Stimulated activated CD8-positive, alpha-beta memory T cell treated with anti-CD3 and anti-CD28 coated beads, Interleukin-12 subunit alpha, Interleukin-12 subunit beta, amount 100 ng/mL, for 24 hours (primary cell): Measurements from ENCODE around the gene CERS1.

Experiments used
- DNase-seq: peaks from one replicate; pipeline ENCODE4 v3.0.0-alpha.2; 2020; ENCODE audit errors: extremely low read depth

Gene CERS1

DNA sequence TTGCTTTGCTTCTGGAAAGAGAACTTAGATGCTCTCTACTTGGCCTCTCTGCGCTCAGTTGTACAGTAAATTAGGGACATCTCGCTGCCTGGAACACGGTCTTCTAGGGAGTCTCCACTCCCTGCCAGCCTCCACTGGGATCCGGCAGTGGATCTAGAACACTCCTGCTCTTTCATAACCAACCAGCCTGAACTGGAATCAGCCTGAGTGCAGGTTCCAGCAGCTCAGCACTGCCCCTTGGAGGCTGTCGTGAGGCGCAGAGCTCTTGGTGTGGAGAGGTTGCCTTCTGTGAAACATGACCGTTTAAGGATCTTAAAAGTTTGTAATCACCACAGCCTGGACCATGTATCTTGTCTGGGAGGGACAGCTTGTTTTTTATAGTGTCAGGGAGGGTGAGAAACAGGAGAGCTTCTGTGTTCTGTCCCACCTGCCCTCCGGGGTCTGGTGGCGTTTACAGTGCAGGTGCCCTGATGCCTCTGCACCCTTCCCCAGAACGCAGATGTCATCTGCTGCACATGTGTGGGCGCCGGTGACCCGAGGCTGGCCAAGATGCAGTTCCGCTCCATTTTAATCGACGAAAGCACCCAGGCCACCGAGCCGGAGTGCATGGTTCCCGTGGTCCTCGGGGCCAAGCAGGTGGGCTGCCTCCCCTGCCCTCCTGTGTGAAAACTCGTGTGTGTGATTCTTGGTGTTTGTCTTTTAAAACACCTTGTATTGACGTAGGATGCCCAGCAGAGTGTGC, 39.4 kb downstream of the CERS1 start:
- DNase-seq, result no peak

DNA sequence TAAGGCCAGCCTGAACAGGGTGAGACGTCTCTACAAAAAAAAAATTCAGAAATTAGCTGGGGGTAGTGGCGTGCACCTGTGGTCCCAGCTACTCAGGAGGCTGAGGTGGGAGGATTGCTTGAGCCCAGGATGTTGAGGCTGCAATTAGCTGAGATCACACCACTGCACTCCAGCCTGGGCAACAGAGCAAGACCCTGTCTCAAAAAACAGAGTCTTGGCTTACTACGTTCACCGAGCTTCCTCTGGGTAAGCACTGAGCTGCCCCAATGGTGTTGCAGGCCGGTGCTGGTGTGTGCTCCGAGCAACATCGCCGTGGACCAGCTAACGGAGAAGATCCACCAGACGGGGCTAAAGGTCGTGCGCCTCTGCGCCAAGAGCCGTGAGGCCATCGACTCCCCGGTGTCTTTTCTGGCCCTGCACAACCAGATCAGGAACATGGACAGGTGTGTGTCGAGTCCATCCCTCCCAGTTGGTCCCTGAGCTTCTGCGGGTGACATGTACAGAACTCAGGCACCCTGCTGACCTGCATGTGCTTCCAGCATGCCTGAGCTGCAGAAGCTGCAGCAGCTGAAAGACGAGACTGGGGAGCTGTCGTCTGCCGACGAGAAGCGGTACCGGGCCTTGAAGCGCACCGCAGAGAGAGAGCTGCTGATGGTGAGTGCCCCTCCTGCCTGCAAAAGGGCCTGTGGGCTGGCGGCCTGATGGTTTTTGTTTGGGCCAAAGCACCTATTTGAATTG, 40.1 kb downstream of the CERS1 start:
- DNase-seq, result no peak

DNA sequence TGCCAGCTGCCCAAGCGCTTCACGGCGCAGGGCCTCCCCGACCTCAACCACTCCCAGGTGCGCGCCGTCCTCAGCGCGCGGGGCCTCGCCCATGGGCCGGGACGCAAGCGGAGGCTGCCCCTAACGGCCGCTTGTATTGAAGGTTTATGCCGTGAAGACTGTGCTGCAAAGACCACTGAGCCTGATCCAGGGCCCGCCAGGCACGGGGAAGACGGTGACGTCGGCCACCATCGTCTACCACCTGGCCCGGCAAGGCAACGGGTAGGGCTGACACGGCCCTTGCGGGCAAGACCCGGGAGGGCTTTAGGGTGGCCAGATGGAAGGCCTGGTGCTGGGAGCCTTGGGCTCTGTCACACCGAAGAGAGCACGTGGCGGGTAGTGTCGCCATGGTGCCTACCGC, 41.0 kb downstream of the CERS1 start:
- DNase-seq, result no peak

DNA sequence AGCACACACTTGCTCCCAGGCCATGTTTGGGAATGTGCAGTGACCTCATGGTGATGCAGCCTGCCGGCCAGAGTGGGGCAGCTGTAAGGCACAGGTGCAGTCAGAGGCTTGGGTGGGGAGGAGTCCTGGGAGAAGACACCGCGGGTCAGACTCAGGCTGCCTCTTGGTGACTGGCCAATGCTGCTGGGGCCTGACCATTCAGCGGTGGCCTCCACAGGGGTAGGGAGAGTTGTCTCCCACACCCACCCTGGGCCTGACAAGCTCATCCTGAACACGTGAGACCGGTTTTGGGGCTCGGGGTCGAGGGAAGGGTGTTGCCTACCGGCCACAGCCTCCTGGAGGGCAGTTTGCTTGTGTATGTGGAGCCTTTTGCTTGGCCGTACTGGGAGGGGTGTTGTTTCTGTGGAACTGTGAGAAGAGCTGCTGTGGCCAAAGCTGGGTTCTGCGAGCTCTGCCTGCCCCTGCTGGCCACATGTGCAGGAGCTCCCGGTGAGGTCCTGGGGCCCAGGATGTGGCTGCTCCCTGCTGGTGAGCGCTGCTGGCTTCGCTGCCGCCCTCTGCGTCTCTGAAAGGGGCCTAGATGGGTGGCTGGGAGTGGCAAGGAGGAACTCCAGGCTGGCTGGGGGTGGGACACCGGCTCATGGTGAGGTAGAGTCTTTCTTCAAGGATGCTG, 42.1 kb downstream of the CERS1 start:
- DNase-seq, result no peak

DNA sequence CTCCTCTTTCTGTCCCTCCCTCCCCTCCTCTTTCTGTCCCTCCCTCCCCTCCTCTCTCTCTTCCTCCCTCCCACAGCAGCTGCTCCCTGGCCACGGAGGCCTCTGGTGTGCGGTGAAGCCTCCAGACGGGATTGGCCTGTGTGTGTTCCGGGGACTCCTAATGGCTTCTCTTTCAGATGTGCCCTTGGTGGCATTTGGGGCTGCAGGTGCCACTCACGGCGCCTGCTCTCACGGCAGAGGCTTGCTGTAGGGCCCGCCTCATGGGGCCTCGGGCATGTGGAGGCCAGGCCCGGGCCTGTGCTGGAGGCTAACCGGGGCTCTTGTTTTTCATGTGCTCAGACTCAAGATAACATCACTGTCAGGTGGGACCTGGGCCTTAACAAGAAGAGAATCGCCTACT, 43.3 kb downstream of the CERS1 start:
- no peak for DNase-seq

DNA sequence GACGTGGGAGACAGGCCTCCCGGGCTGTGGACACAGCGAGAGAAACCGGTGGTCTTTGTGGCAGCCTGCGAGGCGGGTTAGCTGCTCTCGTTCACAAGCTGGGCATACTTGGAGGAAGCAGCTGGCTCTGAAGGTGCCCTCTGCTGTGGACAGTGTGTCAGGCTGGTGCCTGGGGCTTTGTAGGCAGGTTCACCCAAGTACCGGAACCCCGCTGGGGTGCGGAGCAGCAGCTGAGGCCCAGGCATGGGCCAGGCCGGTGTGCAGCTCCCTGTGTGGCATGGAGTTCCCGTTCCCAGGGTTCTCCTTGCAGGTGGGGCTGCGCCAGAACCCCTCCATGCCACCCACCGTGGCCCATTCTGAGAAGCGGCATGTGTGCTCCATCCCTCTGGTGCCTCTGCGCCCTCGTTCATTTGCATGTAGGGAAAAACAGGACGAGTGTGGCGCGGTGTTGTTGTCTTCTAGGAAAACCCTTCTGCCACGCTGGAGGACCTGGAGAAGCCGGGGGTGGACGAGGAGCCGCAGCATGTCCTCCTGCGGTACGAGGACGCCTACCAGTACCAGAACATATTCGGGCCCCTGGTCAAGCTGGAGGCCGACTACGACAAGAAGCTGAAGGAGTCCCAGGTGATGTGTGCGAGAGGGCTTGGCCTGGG, 44.2 kb downstream of the CERS1 start:
- no peak for DNase-seq

DNA sequence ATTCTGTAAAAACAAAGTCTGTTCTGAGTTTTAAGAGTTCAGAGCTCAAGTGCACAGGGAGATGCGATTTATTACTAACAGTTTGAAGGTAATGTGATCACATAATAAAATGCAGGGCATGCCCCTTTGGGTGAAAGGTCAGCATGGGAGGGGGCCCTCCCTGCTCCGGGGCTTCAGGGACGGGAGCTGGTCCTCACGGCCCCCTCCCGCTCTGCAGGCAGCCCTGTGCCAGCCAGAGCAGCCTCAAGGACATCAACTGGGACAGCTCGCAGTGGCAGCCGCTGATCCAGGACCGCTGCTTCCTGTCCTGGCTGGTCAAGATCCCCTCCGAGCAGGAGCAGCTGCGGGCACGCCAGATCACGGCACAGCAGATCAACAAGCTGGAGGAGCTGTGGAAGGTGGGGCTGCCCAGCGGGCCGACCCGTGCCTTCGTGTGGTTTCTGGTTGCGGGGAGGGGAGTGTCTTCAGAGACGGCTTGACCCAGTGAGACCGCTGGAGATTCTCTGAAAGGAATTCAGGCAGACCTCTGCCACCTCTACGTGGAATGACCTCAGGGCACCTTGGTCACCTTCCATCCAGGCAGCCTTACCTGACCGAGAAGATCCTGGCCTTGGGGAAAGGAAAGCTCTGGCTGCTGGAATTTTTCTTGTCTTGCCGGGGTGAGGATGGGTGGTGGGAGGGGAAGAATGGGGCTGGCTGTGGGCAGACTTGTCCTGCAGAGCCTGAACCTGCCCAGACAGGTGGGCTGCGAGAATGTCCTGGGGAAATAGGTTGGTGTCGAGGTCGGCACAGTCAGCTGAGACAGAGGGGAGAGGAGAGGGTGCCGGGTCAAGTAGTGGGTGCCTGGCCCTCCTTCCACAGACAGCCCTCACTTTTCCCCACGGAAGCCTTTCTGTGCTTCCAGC, 45.2 kb downstream of the CERS1 start:
- DNase-seq, result no peak

DNA sequence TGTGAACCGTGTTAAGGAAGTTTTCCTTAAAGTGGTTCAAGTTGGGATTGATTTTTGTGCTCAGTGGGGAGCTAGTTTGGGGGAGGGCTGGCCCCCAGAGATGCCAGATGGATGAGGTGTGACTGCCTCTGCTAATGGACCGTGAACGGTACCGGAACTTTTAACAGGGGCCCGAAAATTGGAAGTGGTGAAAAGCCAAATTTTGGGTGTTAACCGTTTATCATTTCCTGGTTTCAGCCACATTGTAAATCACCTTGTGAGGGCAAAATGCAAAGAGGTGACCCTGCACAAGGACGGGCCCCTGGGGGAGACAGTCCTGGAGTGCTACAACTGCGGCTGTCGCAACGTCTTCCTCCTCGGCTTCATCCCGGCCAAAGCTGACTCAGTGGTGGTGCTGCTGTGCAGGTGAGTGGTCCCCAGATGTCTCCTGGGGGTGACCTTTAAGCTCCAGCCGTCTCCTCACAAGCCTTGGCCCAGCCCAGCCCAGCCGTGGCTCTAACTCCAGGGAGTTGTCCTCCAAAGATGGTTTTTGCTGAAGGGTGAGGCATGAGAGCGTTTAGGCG, 46.0 kb downstream of the CERS1 start:
- DNase-seq, result no peak

DNA sequence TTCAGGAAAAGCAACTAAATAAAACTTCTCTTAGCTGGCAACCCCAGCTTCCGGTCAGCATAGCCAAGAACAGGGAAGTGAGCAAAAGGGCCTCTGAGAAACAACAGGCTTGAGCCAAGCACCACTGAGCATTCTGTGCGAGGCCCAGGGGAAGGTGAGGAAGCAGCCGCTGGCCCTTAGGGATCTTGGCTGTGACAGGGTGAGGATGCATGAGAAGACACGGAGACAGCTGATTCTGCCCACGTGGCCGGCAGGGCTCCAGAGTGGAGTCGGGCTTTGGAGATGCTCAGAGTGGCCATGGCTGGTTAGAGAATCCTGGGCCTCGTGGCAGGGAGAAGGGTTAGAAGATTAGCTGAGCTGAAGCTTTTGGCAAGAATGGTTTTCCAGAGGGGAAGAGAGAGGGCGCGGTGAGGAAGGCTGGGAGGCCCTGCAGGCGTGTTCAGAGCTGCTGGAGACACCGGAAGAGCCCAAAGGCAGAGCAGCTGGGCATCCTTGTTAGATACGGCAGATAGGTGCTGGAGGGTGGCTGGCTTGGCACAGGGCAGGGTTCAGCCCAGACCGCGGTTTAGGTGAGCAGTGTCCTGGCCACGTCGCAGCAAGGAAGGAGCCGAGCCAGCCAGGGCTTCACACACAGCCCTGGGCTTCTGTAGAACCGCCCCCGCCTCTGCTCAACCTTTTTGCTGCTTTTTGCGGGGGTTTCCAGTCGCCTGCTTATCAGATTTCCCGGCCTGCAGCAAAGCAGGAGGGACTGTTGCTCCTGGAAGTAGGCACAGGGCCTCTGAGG, 46.9 kb downstream of the CERS1 start:
- DNase-seq, result no peak

DNA sequence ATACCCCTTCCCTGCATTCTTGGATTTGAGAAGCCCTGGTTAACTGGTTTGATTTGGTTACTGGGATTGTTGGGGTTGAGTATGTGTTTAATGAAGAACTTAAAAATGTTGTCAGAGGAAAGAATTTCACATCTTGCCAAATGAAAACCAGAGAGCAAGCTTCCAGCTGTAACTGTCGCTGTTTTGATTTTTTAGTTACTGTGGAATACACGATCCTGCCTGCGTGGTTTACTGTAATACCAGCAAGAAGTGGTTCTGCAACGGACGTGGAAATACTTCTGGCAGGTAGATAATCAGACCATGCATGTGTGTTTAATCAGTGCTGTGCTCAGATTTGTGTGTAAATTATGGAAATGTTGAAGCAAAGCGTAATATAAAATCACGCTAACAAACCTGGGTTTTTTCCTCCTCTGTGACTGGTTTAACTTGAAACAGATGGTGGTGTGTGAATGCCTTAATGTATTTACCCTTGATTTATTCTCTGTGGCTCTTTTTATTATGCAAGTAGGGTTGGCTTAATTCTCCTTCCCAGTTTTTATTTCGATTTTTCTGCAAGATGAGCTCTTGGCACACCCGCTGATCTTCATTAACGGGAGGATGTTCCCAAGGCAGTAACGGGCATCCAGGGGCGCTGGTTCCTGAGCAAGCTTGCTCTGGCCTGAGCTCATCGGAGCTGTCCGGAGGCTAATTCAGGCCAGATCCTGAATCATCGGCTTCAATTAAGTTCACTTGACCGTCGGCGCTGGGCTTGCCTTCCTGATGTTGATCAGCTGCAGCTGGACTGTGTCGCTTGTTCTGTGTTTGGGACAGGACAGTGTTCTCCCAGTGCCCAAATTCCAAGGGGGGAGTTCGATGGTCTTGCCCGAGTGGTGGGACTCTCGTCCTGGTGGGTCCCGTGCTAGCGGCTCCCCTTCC, 48.2 kb downstream of the CERS1 start:
- DNase-seq, result no peak

DNA sequence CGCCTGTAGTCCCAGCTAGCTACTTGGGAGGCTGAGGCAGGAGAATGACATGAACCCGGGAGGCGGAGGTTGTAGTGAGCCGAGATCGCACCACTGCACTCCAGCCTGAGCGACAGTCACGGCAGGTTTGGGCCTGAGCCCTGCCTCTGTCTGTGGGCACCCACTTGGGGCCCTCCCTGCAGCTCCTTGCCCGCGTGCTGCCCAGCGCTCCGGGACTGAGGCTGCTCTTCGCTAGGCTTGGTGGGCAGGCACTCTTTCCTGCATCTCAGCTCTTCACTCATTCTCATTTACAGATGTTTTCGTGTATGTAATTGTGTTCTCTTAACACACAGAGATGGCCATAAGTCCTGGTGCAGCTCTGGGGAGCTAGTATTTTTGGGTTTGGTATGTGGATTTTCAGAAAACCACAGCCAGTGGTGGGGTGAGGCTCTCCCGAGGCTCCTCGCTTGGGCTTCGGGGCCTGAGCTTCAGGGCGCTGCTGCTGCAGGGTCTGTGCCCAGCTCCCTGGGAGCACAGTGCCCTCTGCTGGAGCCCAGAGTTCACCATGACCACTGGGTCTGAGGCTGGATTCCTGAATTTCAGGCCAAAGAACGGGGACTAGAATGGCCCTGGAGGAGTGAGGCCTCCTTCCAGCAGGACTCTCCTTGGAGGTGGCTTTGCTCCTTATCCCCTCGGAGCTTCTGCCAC, 49.0 kb downstream of the CERS1 start:
- no peak for DNase-seq

DNA sequence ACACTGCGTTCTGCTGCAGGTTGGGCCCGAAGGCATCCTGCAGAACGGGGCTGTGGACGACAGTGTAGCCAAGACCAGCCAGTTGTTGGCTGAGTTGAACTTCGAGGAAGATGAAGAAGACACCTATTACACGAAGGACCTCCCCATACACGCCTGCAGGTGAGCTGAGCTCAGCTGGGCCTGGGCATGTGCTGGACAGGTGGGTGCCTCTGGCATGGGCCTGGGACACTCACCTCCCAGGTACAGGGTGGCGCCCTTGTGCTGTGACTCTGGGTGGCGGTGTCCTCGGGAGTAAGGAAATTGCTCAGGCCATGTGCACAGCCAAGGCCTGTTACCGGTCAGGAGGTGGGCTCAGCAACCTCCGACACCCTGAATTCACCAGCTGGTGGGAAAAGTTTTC, 50.0 kb downstream of the CERS1 start:
- DNase-seq, result no peak

DNA sequence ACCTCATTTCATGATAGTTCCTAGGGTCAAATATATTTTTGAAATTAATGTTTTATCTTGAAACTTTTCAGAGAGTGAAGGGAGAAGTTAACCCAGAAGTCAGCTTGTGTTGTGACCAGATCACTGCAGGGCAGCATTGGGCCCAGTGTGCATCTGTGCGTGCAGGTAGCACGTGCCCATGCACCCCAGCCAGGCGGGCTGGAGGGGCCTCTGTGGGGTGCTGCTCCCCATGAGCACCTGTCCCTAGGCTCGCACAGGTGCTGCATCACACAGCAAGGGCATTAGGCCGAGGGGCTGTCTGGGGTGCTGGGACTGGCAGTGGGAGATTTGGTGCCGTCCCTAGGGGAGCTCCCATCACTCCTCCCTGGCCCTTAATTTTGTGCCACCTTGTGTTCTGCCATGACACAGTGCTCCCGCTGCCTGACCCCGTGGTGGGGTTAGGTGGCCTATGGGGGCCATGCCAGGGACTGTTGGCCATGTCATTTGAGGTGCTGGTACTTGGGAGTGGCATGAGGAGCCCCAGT, 51.1 kb downstream of the CERS1 start:
- no peak for DNase-seq

DNA sequence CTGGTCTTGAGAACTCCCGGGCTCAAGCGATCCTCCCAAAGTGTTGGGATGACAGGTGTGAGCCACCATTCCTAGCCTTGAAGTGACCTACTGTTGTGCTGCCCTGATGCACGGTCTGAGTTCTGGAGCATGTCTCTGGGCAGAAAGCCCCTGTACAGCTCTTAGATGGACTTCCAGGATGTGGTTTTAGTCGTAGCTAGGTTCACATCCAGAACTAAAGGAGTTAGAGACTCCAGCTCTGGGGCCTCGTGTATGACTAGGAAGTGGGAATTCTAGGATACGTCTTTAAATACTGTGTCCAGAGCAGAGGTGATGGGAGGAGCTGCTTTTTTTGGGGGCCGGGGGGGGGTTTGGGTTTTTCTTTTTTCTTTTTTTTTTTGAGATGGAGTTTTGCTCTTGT, 52.0 kb downstream of the CERS1 start:
- no peak for DNase-seq

DNA sequence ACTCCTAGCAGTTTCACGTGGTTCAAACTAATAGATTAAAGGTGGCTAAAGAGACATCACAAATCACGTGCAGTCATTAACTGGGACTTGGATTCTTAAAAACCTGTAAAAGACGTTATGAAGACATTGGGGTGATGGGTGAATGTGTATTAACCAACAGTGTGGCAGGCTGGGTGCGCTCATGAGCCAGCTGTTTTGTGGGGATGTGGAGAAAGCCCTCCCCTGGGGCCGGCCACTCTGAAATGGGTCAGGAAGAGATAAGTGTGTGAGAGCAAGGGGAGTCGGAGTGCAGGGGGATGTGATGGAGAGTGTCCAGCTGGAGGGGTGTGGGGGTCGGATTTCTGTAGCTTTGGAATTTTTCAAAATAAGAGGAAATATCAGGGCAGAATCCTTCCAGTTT, 53.8 kb downstream of the CERS1 start:
- DNase-seq, result no peak

DNA sequence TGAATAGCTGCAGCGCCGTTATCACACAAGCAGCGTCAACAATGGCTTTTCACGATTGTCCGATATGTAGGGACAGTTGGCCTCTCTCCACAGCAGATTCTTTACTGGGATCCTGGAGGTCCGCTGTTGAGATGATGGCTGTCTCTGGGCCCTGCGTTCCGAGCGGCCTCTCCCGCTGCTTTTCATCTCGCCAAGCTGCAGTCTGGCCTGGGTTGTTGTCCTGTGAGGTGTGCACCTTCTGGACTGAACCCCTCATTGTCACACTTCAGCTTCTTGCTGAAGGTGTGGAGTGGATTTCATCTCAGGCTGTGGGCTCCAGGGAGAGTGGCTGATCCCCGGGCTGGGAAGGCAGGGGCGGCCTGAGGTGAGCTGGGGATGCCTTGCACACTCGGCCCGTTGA, 54.6 kb downstream of the CERS1 start:
- no peak for DNase-seq

DNA sequence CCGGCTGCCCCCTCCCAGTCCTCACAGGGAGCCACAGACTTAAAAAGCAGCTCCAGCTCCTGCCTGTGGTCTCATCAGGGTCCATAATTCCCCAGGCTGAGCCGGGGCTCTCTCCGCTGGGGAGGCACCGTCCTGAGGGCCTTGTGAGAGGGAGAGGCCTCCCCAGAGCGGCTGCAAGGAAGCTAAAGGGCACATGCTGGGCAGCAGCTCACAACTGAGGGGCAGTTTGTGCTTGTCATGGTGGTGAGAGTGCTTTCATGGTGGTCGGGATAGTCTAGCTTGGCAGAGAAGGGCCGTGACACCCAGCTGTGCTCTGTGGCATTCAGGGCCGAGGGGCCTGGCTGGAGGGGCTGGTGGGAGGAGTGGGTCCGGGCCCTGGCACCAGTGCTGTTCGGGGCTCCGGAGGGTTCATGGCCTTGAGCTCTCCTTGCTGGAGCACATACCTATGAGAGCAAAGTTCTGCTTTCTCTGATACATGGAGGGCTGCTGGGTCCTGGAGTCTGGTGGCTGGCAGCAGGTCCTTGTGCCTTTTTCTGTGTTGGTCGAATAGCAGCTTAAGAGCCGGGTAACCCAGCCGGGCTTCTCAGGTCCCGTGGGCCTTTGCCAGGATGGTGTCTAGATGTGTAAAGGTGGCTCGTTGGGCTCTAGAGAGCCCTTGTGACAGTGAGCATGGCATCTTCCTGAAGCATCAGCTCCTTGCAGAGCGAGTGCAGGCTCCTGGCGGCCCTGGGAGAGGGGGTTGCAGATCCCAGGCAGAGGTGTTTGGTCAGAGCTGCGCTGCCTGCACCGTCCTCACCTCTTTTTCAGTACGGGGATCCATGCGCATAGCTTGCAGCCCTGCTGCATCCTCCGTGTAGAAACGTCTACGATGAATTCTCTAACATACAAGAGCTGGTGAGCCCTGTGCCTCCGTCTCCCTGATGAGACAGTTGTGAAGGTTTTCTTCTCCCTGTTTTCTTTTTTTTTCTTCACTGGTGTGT, 55.4 kb downstream of the CERS1 start:
- no peak for DNase-seq
